Trophoblast cell (in vitro differentiated cells and primary cell): Measurements from ENCODE around the gene IKZF3. TPM values are rescaled to one million over a fixed set of nuclear protein-coding genes. Genes with fewer than 3 reads are reported as not detected.

Experiments
- DNase-seq, 2 donors: peaks; one replicate each; pipeline ENCODE4 v3.0.0-alpha.2; 2016
- H2AFZ ChIP-seq: 2 replicates; pipeline ENCODE4 v1.6.1; 2013; ENCODE audit warnings: low read length, moderate library complexity, mild to moderate bottlenecking; ENCODE audit not compliant: insufficient read depth, poor library complexity
- H2AK5ac ChIP-seq: 2 replicates; pipeline ENCODE4 v1.6.1; 2013; ENCODE audit warnings: mild to moderate bottlenecking, low read length
- H2BK120ac ChIP-seq: 2 replicates; pipeline ENCODE4 v1.6.1; 2013; ENCODE audit warnings: low read length, mild to moderate bottlenecking, moderate library complexity; ENCODE audit not compliant: insufficient read depth, poor library complexity
- H2BK12ac ChIP-seq: 2 replicates; pipeline ENCODE4 v1.6.1; 2013; ENCODE audit warnings: mild to moderate bottlenecking, low read length, moderate library complexity
- H2BK5ac ChIP-seq: 2 replicates; pipeline ENCODE4 v1.6.1; 2013; ENCODE audit warnings: low read length, low read depth, moderate library complexity, mild to moderate bottlenecking; ENCODE audit not compliant: poor library complexity
- H3K14ac ChIP-seq: 2 replicates; pipeline ENCODE4 v1.6.1; 2013; ENCODE audit warnings: mild to moderate bottlenecking, low read length
- H3K18ac ChIP-seq: 2 replicates; pipeline ENCODE4 v1.6.1; 2013; ENCODE audit warnings: mild to moderate bottlenecking, low read length
- H3K23ac ChIP-seq: 2 replicates; pipeline ENCODE4 v1.6.1; 2013; ENCODE audit warnings: low read length
- H3K27ac ChIP-seq: 2 replicates; pipeline ENCODE4 v1.5.1; 2013; ENCODE audit warnings: low read depth, mild to moderate bottlenecking, inconsistent platforms, low read length, moderate library complexity
- H3K27me3 ChIP-seq: 2 replicates; pipeline ENCODE4 v1.6.1; 2013; ENCODE audit warnings: inconsistent platforms, mild to moderate bottlenecking, low read length, moderate library complexity; ENCODE audit not compliant: insufficient read depth
- H3K36me3 ChIP-seq, 2 experiments: 1 replicate in 1 of 2; 2 replicates in 1 of 2; pipeline ENCODE4 v1.6.1; 2013; ENCODE audit warnings: low read length in 2 of 2, mild to moderate bottlenecking in 2 of 2, moderate library complexity in 1 of 2; ENCODE audit not compliant: insufficient read depth in 2 of 2, control insufficient read depth in 1 of 2
- H3K4ac ChIP-seq: 2 replicates; pipeline ENCODE4 v1.6.1; 2013; ENCODE audit warnings: low read depth, mild to moderate bottlenecking, low read length, moderate library complexity
- H3K4me1 ChIP-seq, 2 experiments: 1 replicate in 1 of 2; 2 replicates in 1 of 2; pipeline ENCODE4 v1.6.1; 2013; ENCODE audit warnings: low read length in 2 of 2, mild to moderate bottlenecking in 2 of 2, moderate library complexity in 1 of 2; ENCODE audit not compliant: insufficient read depth in 2 of 2, control insufficient read depth in 1 of 2
- H3K4me2 ChIP-seq: 2 replicates; pipeline ENCODE4 v1.6.1; 2013; ENCODE audit warnings: inconsistent platforms, mild to moderate bottlenecking, low read length, moderate library complexity
- H3K4me3 ChIP-seq: 2 replicates; pipeline ENCODE4 v1.5.1; 2013; ENCODE audit warnings: mild to moderate bottlenecking, low read depth, low read length, inconsistent platforms
- H3K79me1 ChIP-seq: one replicate; pipeline ENCODE4 v1.6.1; 2013; ENCODE audit warnings: low read length
- H3K79me2 ChIP-seq: 2 replicates; pipeline ENCODE4 v1.6.1; 2013; ENCODE audit warnings: low read length, mild to moderate bottlenecking; ENCODE audit not compliant: control insufficient read depth, insufficient read depth, poor library complexity
- H3K9ac ChIP-seq: 2 replicates; pipeline ENCODE4 v1.6.1; 2013; ENCODE audit warnings: mild to moderate bottlenecking, low read length
- H3K9me3 ChIP-seq: 2 replicates; pipeline ENCODE4 v1.6.1; 2013; ENCODE audit warnings: low read depth, mild to moderate bottlenecking, control low read depth, inconsistent platforms, low read length; ENCODE audit not compliant: insufficient read depth
- H4K12ac ChIP-seq: 2 replicates; pipeline ENCODE4 v1.6.1; 2013; ENCODE audit warnings: low read depth, mild to moderate bottlenecking, low read length, moderate library complexity
- H4K8ac ChIP-seq: 2 replicates; pipeline ENCODE4 v1.6.1; 2013; ENCODE audit warnings: low read depth, mild to moderate bottlenecking, low read length, moderate library complexity
- H4K91ac ChIP-seq: one replicate; pipeline ENCODE4 v1.6.1; 2013; ENCODE audit warnings: low read depth, mild to moderate bottlenecking, low read length, moderate library complexity
- WGBS: extraction: QIAGEN DNeasy Blood & Tissue Kit; methylation state at CpG from one replicate; pipeline ENCODE4 v1.1.7; 2013; ENCODE audit warnings: missing lambda C conversion rate; ENCODE audit not compliant: insufficient read length, insufficient coverage; ENCODE audit errors: extremely low coverage; 5-methylcytosine and 5-hydroxymethylcytosine counted together
- polyA plus RNA-seq: library from polyadenylated mRNA; stranded (reverse); fragments of 200-250 nt; gene quantifications from 2 replicates; pipeline ENCODE4 v1.2.3, GENCODE V29; 2013

The IKZF3 gene
- polyA plus RNA-seq, result 0.04 and 0.05 TPM in 2 replicates

- WGBS, result no CpG with 5 or more reads among the region's 50 CpGs
- peaks cover 17% of the 10 kb centered on the region for H3K27me3 ChIP-seq
- H2BK12ac ChIP-seq, result no peak within 1 kb of the TSS
- peak within 1 kb of the TSS; percentile 23 for H3K4me2 ChIP-seq
- H3K4ac ChIP-seq, result no peak within 1 kb of the TSS
- H4K12ac ChIP-seq, result no peak within 1 kb of the TSS
- H3K23ac ChIP-seq, result no peak within 1 kb of the TSS
- H2BK5ac ChIP-seq, result no peak within 1 kb of the TSS
- no peak within 1 kb of the TSS for H3K18ac ChIP-seq
- peak; percentile 77 to 82 for DNase-seq
- peaks cover 5% of the 10 kb centered on the region for H3K9me3 ChIP-seq
- no peak within 1 kb of the TSS for H2BK120ac ChIP-seq
- no peak within 1 kb of the TSS for H4K8ac ChIP-seq
- H3K9ac ChIP-seq, result no peak within 1 kb of the TSS
- H4K91ac ChIP-seq, result no peak within 1 kb of the TSS
- no peaks in the 10 kb centered on the region for H3K36me3 ChIP-seq
- H2AK5ac ChIP-seq, result no peak within 1 kb of the TSS
- peak within 1 kb of the TSS; percentile 85 for H2AFZ ChIP-seq
- H3K79me1 ChIP-seq, result no peaks in the 10 kb centered on the region
- H3K4me1 ChIP-seq, result no peaks in the 10 kb centered on the region
- no peaks in the 10 kb centered on the region for H3K79me2 ChIP-seq
- H3K14ac ChIP-seq, result no peak within 1 kb of the TSS
- no peak within 1 kb of the TSS for H3K4me3 ChIP-seq
- no peak within 1 kb of the TSS for H3K27ac ChIP-seq
Observed at GRCh38 chr17:39863918-39864746, at the start of gene IKZF3. IKZF3 (minus strand) TSS chr17:39864312; CDS start chr17:39864126, 186 bp downstream.

GRCh38 chr17:39908789-39909352, 44.8 kb upstream of the IKZF3 start:
- DNase-seq, result no peak
- Histone ChIP-seq H4K12ac (no peak overlapping the region), H3K9me3 (no peaks in the 10 kb centered on the region), H3K79me2 (no peaks in the 10 kb centered on the region), H2AK5ac (no peak overlapping the region), H3K18ac (no peak overlapping the region), H3K9ac (no peak overlapping the region), H2BK5ac (no peak overlapping the region), H4K8ac (no peak overlapping the region), H4K91ac (no peak overlapping the region), H3K4me1 (no peaks in the 10 kb centered on the region), H3K79me1 (no peaks in the 10 kb centered on the region), H3K14ac (no peak overlapping the region), H3K4me2 (no peak overlapping the region), H2AFZ (no peak overlapping the region), H3K36me3 (peaks cover 10 to 12% of the 10 kb centered on the region in 2 experiments), H2BK120ac (no peak overlapping the region), H3K23ac (no peak overlapping the region), H3K27me3 (no peaks in the 10 kb centered on the region), H3K27ac (no peak overlapping the region), H3K4me3 (no peak overlapping the region), H2BK12ac (no peak overlapping the region), H3K4ac (no peak overlapping the region)
- no CpG with 5 or more reads among the region's 6 CpGs for WGBS

GRCh38 chr17:39904990-39905288, 40.8 kb upstream of the IKZF3 start:
- Histone ChIP-seq H3K18ac (no peak overlapping the region), H3K14ac (no peak overlapping the region), H3K4me1 (no peaks in the 10 kb centered on the region), H2BK12ac (no peak overlapping the region), H3K79me1 (no peaks in the 10 kb centered on the region), H3K79me2 (no peaks in the 10 kb centered on the region), H3K4me2 (no peak overlapping the region), H4K8ac (no peak overlapping the region), H3K9ac (no peak overlapping the region), H3K27me3 (no peaks in the 10 kb centered on the region), H2BK120ac (no peak overlapping the region), H3K36me3 (peaks cover 4 to 6% of the 10 kb centered on the region in 2 experiments), H3K4ac (no peak overlapping the region), H3K27ac (no peak overlapping the region), H2AK5ac (no peak overlapping the region), H2BK5ac (no peak overlapping the region), H4K91ac (no peak overlapping the region), H2AFZ (no peak overlapping the region), H3K9me3 (no peaks in the 10 kb centered on the region), H3K23ac (no peak overlapping the region), H4K12ac (no peak overlapping the region), H3K4me3 (no peak overlapping the region)
- DNase-seq, result no peak
- no CpG with 5 or more reads among the region's 3 CpGs for WGBS

GRCh38 chr17:39903158-39903884, 39.2 kb upstream of the IKZF3 start:
- Histone ChIP-seq H3K79me2 (no peaks in the 10 kb centered on the region), H4K8ac (no peak overlapping the region), H2AK5ac (no peak overlapping the region), H2BK5ac (no peak overlapping the region), H4K91ac (no peak overlapping the region), H3K4me3 (no peak overlapping the region), H3K18ac (no peak overlapping the region), H3K79me1 (no peaks in the 10 kb centered on the region), H3K27ac (no peak overlapping the region), H4K12ac (no peak overlapping the region), H3K9me3 (no peaks in the 10 kb centered on the region), H3K27me3 (no peaks in the 10 kb centered on the region), H2BK12ac (no peak overlapping the region), H3K23ac (no peak overlapping the region), H3K4me2 (no peak overlapping the region), H3K14ac (no peak overlapping the region), H2BK120ac (no peak overlapping the region), H3K9ac (no peak overlapping the region), H3K4me1 (no peaks in the 10 kb centered on the region), H2AFZ (no peak overlapping the region), H3K4ac (no peak overlapping the region), H3K36me3 (peaks cover 2 to 4% of the 10 kb centered on the region in 2 experiments)
- DNase-seq, result no peak
- WGBS, result no CpG with 5 or more reads among the region's 4 CpGs
